ENCODE data around the gene CCDC9B.

CCDC9B gene

DNA sequence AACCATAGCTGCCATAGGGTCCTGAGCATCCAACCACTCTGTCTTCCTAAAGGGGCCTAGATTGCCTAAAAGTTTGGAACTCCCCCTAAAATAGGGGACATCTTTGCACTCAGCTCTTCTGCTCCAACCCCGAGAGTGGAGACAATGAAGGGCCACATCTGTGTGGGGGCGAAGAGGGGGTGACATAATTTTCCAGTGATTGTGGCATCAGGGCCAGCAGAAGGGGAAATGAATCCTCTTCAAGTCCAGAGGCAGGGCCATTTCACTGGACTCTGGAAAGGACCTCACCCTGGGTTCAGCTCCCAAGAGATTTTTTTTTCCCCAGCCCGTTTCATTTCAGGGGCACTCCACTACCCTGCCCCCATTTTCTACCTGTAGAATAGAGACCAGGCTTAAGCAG, 53.2 kb downstream of the CCDC9B start:
- DNase-seq = no peak

DNA sequence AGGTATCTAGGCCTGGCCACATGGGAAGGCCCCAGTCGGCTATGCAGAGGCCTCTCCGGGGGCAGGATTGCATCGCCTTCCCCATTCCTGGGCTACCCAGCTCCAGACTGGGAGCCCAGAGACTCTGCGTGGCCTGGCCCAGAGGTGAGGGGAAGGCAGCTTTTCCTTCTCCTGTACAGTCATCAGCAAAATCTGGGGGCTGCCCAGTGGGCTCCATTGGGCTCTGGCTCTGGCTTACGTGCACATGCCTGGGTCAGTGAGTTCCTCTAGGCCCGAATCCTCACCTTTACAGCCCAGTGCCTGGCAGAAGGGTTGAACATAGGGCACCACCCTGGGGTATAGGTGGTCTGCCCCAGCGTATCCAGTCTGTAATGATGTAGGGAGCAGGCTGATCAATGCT, 53.9 kb downstream of the CCDC9B start:
- DNase-seq = no peak

DNA sequence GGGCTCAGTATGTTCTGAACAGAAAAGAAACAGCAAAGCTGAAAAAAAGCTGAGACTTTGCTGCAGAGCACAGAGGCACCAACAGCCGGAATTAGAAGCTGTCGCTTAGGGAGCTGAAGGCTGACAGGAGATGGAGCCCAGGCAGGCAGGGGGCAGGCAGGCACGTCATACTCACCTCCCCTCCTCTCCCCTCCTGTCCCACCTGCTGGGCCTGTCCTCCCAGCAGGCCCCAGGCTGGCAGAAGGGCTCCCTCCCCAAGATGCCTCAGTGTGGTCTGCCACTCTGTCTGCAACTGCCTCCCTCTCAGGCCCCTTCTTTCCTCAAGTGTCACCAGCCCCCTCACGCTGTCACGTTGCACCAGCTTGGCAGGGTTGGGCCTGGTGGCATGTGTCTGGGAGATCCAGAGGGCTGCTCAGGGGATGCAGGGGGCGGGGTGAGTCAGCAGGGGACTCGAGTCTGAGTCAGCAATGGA, 54.6 kb downstream of the CCDC9B start:
- no peak for DNase-seq

DNA sequence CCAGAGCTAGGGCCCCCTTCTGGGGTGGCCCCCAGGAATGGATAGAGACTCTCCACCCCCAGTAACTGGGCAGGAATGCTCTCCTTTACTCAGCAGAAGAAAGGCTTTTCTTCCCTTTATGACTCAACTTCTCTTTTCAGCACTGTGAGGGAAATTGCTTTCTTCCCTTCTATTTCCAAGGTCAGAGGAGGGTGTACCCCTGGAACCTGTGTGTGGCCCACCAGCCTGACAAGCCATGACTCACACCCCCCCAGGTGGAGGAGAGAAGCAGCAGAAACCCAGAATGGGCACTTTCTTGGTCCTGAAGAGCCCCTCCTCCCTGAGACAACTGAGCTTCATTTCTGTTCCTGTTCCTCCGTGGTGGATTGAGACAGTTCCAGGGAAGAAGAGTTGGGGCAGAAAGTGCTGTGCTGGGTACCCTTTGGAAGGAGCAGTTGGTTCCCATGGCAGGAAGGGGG, 55.2 kb downstream of the CCDC9B start:
- DNase-seq = no peak

DNA sequence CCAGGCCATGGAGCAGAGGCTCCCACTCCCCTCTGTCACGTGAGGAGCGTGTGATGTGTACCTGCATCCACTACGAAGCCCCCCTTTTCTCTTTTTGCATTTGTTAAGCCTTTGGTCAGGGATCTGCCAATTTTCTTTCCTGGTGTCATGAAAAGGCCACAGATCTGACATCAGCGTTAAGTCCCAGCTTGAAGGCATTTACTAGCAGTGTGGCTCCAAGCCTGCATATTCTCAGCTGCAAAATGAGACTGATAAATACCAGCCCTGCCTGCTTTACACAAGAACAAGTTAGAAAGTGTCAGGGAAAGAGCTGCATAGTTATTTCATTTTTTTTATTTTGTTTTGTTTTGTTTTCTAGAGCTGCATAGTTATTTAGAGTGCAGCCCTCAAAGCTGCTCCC, 55.6 kb downstream of the CCDC9B start:
- DNase-seq = no peak

DNA sequence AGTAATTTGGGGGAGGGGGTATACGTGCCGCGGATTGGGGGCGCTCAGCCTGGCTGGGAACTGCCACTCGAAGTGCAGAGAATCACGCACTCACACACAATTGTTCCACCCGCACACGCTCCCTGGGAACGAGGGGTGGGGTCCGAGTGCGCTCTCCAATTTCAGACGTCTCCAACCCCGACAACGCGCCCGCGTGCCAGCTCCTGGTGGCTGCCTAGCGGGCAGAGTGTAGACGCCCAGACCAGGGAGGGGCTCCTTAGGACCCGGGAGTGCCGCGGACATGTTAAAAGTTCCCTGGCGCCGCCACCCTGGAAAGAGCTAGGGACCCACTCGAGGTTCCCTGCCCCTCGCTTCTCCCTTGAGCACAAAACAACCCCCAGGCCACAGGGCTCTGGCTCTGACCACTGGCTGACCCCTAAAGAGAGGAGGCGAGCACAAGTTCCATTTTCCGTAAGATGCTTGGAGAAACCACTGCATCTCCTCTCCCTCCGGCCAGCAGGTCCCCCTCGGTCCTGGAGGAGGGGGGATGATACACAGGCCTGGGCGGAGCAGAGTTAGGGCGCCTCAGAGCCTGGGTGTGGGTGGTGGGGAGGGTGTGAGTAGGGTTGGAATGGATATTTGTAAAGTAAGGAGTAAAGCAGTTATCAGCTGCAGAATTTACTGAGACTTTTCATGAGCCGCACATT, 57.0 kb downstream of the CCDC9B start:
- DNase-seq = no peak

DNA sequence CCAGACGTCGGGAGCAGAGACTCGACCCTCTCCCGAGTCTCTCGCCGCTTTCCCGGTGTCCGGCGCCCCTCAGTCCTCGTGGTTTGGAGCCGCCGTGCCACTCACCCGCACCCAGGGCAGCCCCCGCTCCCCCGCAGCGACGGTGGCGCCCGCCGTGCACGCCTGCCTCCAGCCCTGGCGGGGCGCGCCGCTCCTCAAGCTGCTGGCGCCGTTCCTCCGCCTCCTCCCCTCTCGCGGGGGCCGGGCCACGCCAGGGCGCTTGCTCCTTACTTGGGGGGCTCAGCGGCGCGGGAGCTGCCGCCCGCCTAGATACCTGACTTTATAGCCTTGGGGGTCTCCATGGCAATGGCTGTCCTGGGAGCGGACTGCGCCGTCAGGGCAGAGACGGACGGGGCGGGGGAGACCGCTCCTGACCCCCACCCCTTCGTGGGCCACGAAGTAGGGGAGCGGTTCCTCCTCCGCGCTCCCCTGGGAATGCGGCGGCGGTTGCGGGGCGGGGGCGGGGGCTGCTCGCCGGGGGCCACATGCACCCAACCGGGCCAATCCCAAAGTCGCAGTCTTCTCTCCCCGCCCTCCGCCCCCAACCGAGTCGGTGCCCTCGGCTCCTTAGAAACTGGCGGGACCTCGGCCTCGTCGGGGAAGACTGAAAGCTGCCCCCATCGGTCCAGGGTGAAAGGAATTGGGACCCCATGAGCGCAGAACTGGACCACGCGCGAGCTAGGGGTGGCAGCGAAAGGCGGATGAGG, 57.7 kb downstream of the CCDC9B start, which contains the start of gene ANKRD63:
Gene ANKRD63, minus strand, starts transcription at position 196 of the 746 bp plus-strand sequence. CDS start 478 bp downstream, outside the sequence.
- no peak for DNase-seq

DNA sequence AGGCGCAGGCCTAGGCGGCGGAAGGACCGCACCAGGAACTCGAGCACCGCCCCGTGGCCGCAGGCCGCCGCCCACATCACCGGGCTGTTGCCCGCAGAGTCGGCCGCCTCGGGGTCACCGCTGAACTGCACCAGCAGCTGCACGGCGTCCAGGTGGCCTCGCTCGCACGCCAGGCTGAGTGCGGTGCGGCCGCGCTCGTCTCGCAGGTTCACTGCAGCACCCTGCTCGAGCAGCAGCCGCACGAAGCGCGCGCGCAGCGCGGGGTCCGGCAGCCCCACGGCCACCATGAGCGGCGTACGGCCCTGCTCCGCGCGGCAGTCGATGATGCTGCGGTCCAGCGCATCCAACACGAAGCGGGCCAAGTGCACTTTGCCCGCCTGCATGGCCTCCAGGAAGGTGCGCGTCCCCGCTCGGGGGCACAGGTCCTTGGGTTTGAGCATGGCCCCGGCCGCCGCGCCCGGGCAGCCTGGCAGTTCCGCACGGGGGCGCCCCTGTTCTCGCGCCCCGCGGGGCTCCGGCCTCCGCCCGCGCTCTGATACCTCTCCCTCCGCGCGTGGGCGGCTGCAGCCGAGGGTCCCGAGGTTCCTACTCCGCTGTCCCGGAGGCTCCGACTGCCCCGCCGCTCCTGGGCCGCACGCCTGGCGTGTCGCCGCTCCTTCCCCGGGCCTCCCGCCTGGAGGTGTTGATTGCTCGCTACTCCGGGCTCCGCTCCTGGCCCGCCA, 58.4 kb downstream of the CCDC9B start:
- peak; percentile 49 to 60 for DNase-seq

DNA sequence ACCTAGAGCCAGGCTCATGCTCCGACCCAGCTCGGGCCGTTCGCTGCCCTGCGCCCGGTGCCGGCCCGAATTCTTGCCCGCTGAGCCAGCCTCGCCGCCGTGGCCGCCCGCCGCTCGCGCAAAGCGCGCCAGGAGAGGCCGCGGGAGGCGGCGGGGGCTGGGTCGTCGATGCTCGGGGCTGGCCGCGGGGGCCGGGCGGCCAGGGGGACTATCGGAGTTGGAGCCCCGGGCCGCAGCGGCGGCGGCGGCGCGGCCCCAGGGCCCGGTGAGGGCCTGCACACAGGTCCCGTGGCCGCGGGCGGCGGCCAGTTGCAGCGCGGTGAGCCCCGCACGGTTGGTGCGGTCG, 59.0 kb downstream of the CCDC9B start:
- DNase-seq = no peak
